ENCODE data around the gene VSIR. TPM values are rescaled to one million over a fixed set of nuclear protein-coding genes. Genes with fewer than 3 reads are reported as not detected.

VSIR gene
- total RNA-seq, 1 donor from 2014 or later: 13.6 TPM

GRCh38 chr10:71724539-71724938, 48.8 kb downstream of the VSIR start:
- Histone ChIP-seq H3K9ac (ENCODE audit: low read depth in 1 of 3, low read length in 3 of 3) (no peak overlapping the region), H3K36me3 (ENCODE audit: control insufficient read depth in 3 of 3, insufficient read depth in 3 of 3, low read length in 3 of 3) (no peaks in the 10 kb centered on the region), H3K27me3 (ENCODE audit: control insufficient read depth in 3 of 3, insufficient read depth in 3 of 3, low read length in 3 of 3) (no peaks in the 10 kb centered on the region), H3K4me1 (ENCODE audit: control insufficient read depth in 3 of 3, insufficient read depth in 3 of 3, low read length in 3 of 3) (peaks cover 28 to 34% (median 33%) of the 10 kb centered on the region in 3 donors), H3K4me3 (ENCODE audit: low read length in 3 of 3) (no peak overlapping the region), H3K9me3 (ENCODE audit: control insufficient read depth in 3 of 3, low read length in 3 of 3) (no peaks in the 10 kb centered on the region), H3K27ac (ENCODE audit: low read depth, low read length) (no peak overlapping the region)

DNA sequence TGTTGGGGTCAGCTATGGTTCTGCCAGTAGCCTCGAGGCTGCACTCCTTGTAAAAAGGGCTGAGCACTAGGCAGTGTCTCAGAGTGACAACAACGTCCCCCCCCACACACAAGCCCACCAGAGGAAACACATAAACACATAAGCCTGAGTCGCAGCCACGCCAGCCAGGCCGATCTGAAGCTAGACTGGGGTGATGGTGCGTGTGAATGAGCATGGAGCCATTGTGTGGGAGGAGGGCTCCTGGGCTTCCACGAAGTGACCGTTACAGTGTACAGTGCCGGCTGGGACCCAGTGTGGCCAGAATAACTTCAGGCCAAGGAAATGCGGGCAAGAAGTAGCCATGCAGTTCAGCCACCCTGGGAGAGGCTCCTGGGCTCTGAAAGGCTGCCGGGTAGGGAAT, 50.0 kb downstream of the VSIR start:
- no peak overlapping the region for H3K4me3 ChIP-seq (ENCODE audit: low read length in 3 of 3)

DNA sequence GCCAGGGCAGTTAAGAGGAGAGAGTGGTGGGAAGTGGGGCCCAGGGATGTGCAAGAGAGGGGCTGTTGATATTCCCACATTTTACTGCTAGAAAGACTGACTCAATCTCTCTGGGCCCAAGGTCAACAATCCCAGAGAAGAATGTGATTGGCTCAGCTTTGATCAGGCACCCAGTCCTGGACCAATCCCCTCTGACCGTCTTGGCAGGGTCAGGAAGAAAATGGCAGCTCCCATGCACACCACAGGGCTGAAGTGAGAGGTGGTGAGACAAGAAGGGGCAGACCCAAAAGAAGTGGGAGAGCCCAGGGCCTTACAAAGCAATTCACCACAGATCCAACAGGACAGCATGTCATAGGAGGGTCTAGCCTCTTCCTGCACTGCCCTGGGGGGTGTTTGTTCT, 50.5 kb downstream of the VSIR start:
- no peak overlapping the region for H3K9ac ChIP-seq (ENCODE audit: low read depth in 1 of 3, low read length in 3 of 3)
- H3K27ac ChIP-seq (ENCODE audit: low read depth, low read length): no peak overlapping the region
- H3K4me1 ChIP-seq (ENCODE audit: control insufficient read depth in 3 of 3, insufficient read depth in 3 of 3, low read length in 3 of 3): peaks cover 20 to 25% (median 24%) of the 10 kb centered on the region in 3 donors
- H3K36me3 ChIP-seq (ENCODE audit: control insufficient read depth in 3 of 3, insufficient read depth in 3 of 3, low read length in 3 of 3): no peaks in the 10 kb centered on the region
- H3K9me3 ChIP-seq (ENCODE audit: control insufficient read depth in 3 of 3, low read length in 3 of 3): no peaks in the 10 kb centered on the region
- no peak overlapping the region for H3K4me3 ChIP-seq (ENCODE audit: low read length in 3 of 3)
- H3K27me3 ChIP-seq (ENCODE audit: control insufficient read depth in 3 of 3, insufficient read depth in 3 of 3, low read length in 3 of 3): no peaks in the 10 kb centered on the region

More for the DNA sequence above, 50.0 kb downstream of the VSIR start:
- H3K27me3 ChIP-seq (ENCODE audit: control insufficient read depth in 3 of 3, insufficient read depth in 3 of 3, low read length in 3 of 3): no peaks in the 10 kb centered on the region
- H3K9me3 ChIP-seq (ENCODE audit: control insufficient read depth in 3 of 3, low read length in 3 of 3): no peaks in the 10 kb centered on the region
- no peak overlapping the region for H3K9ac ChIP-seq (ENCODE audit: low read depth in 1 of 3, low read length in 3 of 3)
- H3K36me3 ChIP-seq (ENCODE audit: control insufficient read depth in 3 of 3, insufficient read depth in 3 of 3, low read length in 3 of 3): no peaks in the 10 kb centered on the region
- no peak overlapping the region for H3K27ac ChIP-seq (ENCODE audit: low read depth, low read length)
- peaks cover 24 to 29% (median 28%) of the 10 kb centered on the region in 3 donors for H3K4me1 ChIP-seq (ENCODE audit: control insufficient read depth in 3 of 3, insufficient read depth in 3 of 3, low read length in 3 of 3)

GRCh38 chr10:71721313-71721712, 52.0 kb downstream of the VSIR start:
- Histone ChIP-seq H3K36me3 (ENCODE audit: control insufficient read depth in 3 of 3, insufficient read depth in 3 of 3, low read length in 3 of 3) (no peaks in the 10 kb centered on the region), H3K9me3 (ENCODE audit: control insufficient read depth in 3 of 3, low read length in 3 of 3) (no peaks in the 10 kb centered on the region), H3K4me3 (ENCODE audit: low read length in 3 of 3) (no peak overlapping the region), H3K27ac (ENCODE audit: low read depth, low read length) (no peak overlapping the region), H3K4me1 (ENCODE audit: control insufficient read depth in 3 of 3, insufficient read depth in 3 of 3, low read length in 3 of 3) (peaks cover 5 to 13% (median 11%) of the 10 kb centered on the region in 3 donors), H3K27me3 (ENCODE audit: control insufficient read depth in 3 of 3, insufficient read depth in 3 of 3, low read length in 3 of 3) (no peaks in the 10 kb centered on the region), H3K9ac (ENCODE audit: low read depth in 1 of 3, low read length in 3 of 3) (no peak overlapping the region)

- Histone ChIP-seq H3K36me3 (ENCODE audit: control insufficient read depth in 3 of 3, insufficient read depth in 3 of 3, low read length in 3 of 3) (no peaks in the 10 kb centered on the region), H3K9ac (ENCODE audit: low read depth in 1 of 3, low read length in 3 of 3) (no peak overlapping the region), H3K4me3 (ENCODE audit: low read length in 3 of 3) (no peak overlapping the region), H3K27ac (ENCODE audit: low read depth, low read length) (no peak overlapping the region), H3K27me3 (ENCODE audit: control insufficient read depth in 3 of 3, insufficient read depth in 3 of 3, low read length in 3 of 3) (no peaks in the 10 kb centered on the region), H3K9me3 (ENCODE audit: control insufficient read depth in 3 of 3, low read length in 3 of 3) (no peaks in the 10 kb centered on the region), H3K4me1 (ENCODE audit: control insufficient read depth in 3 of 3, insufficient read depth in 3 of 3, low read length in 3 of 3) (peaks cover 7 to 14% (median 13%) of the 10 kb centered on the region in 3 donors)
Measured at GRCh38 chr10:71720288-71720687, 53.0 kb downstream of the VSIR start.

DNA sequence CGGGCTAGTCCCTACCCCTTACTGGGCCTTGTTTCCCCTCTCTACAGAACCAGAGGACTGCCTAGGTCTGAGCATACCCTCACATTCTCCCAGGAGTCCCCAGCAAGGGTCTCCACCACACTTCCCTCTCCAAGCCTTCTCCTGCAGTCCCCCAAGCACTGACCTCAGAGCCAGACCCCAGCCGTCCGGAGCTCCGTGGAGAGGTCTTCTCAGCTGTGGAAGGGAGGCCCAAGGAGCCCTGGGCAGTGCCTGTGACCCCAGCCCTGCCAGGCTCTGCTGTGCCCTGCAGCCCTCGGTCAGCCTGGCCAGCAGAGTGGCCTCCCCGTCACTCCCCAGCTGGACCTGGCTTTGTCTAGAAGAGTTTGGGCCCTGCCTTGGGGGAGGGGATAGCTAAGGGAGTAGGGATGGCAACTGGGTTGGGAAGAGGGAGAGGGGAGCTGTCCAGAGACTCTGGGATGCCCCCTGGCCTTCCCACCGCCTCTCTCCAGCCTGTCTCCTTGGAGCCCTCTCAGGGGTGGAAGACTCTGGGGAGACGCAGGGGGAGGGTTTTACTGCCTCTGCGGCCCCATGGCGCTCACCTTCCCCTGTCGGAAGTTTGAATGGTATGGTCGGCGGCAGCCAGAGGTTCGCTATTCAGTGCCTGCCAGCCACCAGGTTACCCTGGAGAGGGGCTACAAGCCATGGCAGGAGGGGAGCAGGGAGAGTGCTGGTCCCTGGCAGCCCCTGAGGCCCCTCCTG, 53.7 kb downstream of the VSIR start, which contains the start of gene C10orf105:
Gene C10orf105 (minus strand): TSS at position 315 of the 738 bp plus-strand sequence. CDS start 3,441 bp downstream, outside the sequence.
- Histone ChIP-seq H3K9ac (ENCODE audit: low read depth in 1 of 3, low read length in 3 of 3) (peak within 1 kb of the TSS in 2 of 3 donors; percentile 20 to 33), H3K27ac (ENCODE audit: low read depth, low read length) (no peak within 1 kb of the TSS), H3K36me3 (ENCODE audit: control insufficient read depth in 3 of 3, insufficient read depth in 3 of 3, low read length in 3 of 3) (no peaks in the 10 kb centered on the region), H3K9me3 (ENCODE audit: control insufficient read depth in 3 of 3, low read length in 3 of 3) (no peaks in the 10 kb centered on the region), H3K4me1 (ENCODE audit: control insufficient read depth in 3 of 3, insufficient read depth in 3 of 3, low read length in 3 of 3) (peaks cover 14 to 21% (median 20%) of the 10 kb centered on the region in 3 donors), H3K4me3 (ENCODE audit: low read length in 3 of 3) (no peak within 1 kb of the TSS), H3K27me3 (ENCODE audit: control insufficient read depth in 3 of 3, insufficient read depth in 3 of 3, low read length in 3 of 3) (no peaks in the 10 kb centered on the region)

GRCh38 chr10:71719042-71719441, 54.3 kb downstream of the VSIR start:
- no peak overlapping the region for H3K4me3 ChIP-seq (ENCODE audit: low read length in 3 of 3)
- H3K27ac ChIP-seq (ENCODE audit: low read depth, low read length): no peak overlapping the region
- H3K36me3 ChIP-seq (ENCODE audit: control insufficient read depth in 3 of 3, insufficient read depth in 3 of 3, low read length in 3 of 3): no peaks in the 10 kb centered on the region
- H3K4me1 ChIP-seq (ENCODE audit: control insufficient read depth in 3 of 3, insufficient read depth in 3 of 3, low read length in 3 of 3): peaks cover 20 to 27% (median 26%) of the 10 kb centered on the region in 3 donors
- peak overlapping the region in 2 of 3 donors; percentile 20 to 33 for H3K9ac ChIP-seq (ENCODE audit: low read depth in 1 of 3, low read length in 3 of 3)
- no peaks in the 10 kb centered on the region for H3K9me3 ChIP-seq (ENCODE audit: control insufficient read depth in 3 of 3, low read length in 3 of 3)
- no peaks in the 10 kb centered on the region for H3K27me3 ChIP-seq (ENCODE audit: control insufficient read depth in 3 of 3, insufficient read depth in 3 of 3, low read length in 3 of 3)

GRCh38 chr10:71718165-71718698, 55.1 kb downstream of the VSIR start:
- H3K4me1 ChIP-seq (ENCODE audit: control insufficient read depth in 3 of 3, insufficient read depth in 3 of 3, low read length in 3 of 3): peaks cover 28 to 34% (median 34%) of the 10 kb centered on the region in 3 donors
- H3K27ac ChIP-seq (ENCODE audit: low read depth, low read length): no peak overlapping the region
- H3K27me3 ChIP-seq (ENCODE audit: control insufficient read depth in 3 of 3, insufficient read depth in 3 of 3, low read length in 3 of 3): no peaks in the 10 kb centered on the region
- H3K36me3 ChIP-seq (ENCODE audit: control insufficient read depth in 3 of 3, insufficient read depth in 3 of 3, low read length in 3 of 3): no peaks in the 10 kb centered on the region
- no peak overlapping the region for H3K4me3 ChIP-seq (ENCODE audit: low read length in 3 of 3)
- no peaks in the 10 kb centered on the region for H3K9me3 ChIP-seq (ENCODE audit: control insufficient read depth in 3 of 3, low read length in 3 of 3)
- no peak overlapping the region for H3K9ac ChIP-seq (ENCODE audit: low read depth in 1 of 3, low read length in 3 of 3)

- Histone ChIP-seq H3K9me3 (ENCODE audit: control insufficient read depth in 3 of 3, low read length in 3 of 3) (no peaks in the 10 kb centered on the region), H3K27me3 (ENCODE audit: control insufficient read depth in 3 of 3, insufficient read depth in 3 of 3, low read length in 3 of 3) (no peaks in the 10 kb centered on the region), H3K9ac (ENCODE audit: low read depth in 1 of 3, low read length in 3 of 3) (peak overlapping the region in 1 of 3 donors; percentile 40), H3K4me3 (ENCODE audit: low read length in 3 of 3) (no peak overlapping the region), H3K36me3 (ENCODE audit: control insufficient read depth in 3 of 3, insufficient read depth in 3 of 3, low read length in 3 of 3) (no peaks in the 10 kb centered on the region), H3K27ac (ENCODE audit: low read depth, low read length) (no peak overlapping the region), H3K4me1 (ENCODE audit: control insufficient read depth in 3 of 3, insufficient read depth in 3 of 3, low read length in 3 of 3) (peaks cover 35 to 41% (median 37%) of the 10 kb centered on the region in 3 donors)
Measured at GRCh38 chr10:71717551-71717951, 55.8 kb downstream of the VSIR start.

DNA sequence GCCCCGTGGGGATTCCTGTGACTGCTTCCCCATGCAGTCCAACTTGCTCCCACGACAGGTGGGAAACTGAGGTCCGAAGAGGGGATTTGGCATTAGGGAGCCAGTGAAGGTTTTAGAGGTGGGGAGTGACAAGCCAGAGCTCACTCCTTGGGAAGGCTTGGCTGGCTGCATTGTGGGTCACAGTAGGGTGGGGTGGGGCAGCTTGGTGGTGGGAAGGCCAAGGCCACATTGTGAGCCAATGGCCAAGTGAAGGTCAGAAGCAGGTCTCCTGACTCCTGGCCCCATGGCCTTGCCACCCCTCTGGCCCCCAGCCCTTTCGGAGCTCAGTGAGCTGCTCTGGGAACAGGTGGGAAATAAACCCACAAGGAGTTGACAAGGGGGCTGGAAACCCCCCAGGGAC, 56.3 kb downstream of the VSIR start:
- Histone ChIP-seq H3K9ac (ENCODE audit: low read depth in 1 of 3, low read length in 3 of 3) (no peak overlapping the region), H3K27ac (ENCODE audit: low read depth, low read length) (no peak overlapping the region), H3K4me1 (ENCODE audit: control insufficient read depth in 3 of 3, insufficient read depth in 3 of 3, low read length in 3 of 3) (peaks cover 36 to 42% (median 39%) of the 10 kb centered on the region in 3 donors)

More for the DNA sequence above, 56.3 kb downstream of the VSIR start:
- no peaks in the 10 kb centered on the region for H3K36me3 ChIP-seq (ENCODE audit: control insufficient read depth in 3 of 3, insufficient read depth in 3 of 3, low read length in 3 of 3)
- H3K4me3 ChIP-seq (ENCODE audit: low read length in 3 of 3): no peak overlapping the region
- no peaks in the 10 kb centered on the region for H3K9me3 ChIP-seq (ENCODE audit: control insufficient read depth in 3 of 3, low read length in 3 of 3)
- no peaks in the 10 kb centered on the region for H3K27me3 ChIP-seq (ENCODE audit: control insufficient read depth in 3 of 3, insufficient read depth in 3 of 3, low read length in 3 of 3)
